HCT116 (cell line): ENCODE measurements around the gene RUVBL1. TPM values are rescaled to one million over a fixed set of nuclear protein-coding genes. Genes with fewer than 3 reads are reported as not detected.

ENCODE experiments used
- ATAC-seq: fragments of 200-7000 bp; cut with Tn5 transposase; 2 replicates; pipeline ENCODE4 v1.9.1; 2020; ENCODE audit warnings: mild to moderate bottlenecking, moderate library complexity
- BruUV-seq: library from RNA; stranded (reverse); fragments of 400-500 nt; replicated peaks from 2 replicates; lab custom pipeline; 2021; lab: Mats Ljungman, UMichigan
- CTCF ChIA-PET: fragments of 300-600 bp; sonication (Branson Sonifier 250); formaldehyde crosslinking; loops from one replicate; lab custom pipeline; 2021; ENCODE audit warnings: antibody characterized with exemption; lab: Charles Lee
- POLR2A ChIA-PET: fragments of 300-600, 350-600 bp; sonication (Branson Sonifier 250); formaldehyde crosslinking; loops from one replicate; lab custom pipeline; 2021; ENCODE audit warnings: antibody characterized with exemption; lab: Charles Lee
- RAD21 ChIA-PET, 2 experiments: fragments of 300-600 bp; sonication (Branson Sonifier 250); formaldehyde crosslinking; loops; one replicate each; lab custom pipeline; 2023; ENCODE audit warnings: low total read pairs in 2 of 2; ENCODE audit not compliant: uncharacterized antibody in 2 of 2, unreplicated experiment in 2 of 2, low non-redundant PET in 1 of 2; lab: Charles Lee
- DNase-seq: peaks from one replicate; pipeline ENCODE4 v3.0.0-alpha.2; 2010; ENCODE audit warnings: low read depth, low spot score
- H2AFZ ChIP-seq: fragments of 200-600 bp; shearing (Covaris generic), sonication (generic); 2 replicates; pipeline ENCODE4 v1.6.1; 2017; ENCODE audit warnings: low read depth, mixed run types, mixed read lengths, antibody characterized with exemption, low read length; ENCODE audit not compliant: poor library complexity, severe bottlenecking
- H3K27ac ChIP-seq: 2 replicates; pipeline ENCODE4 v1.5.1; 2012; ENCODE audit warnings: low read depth, low read length
- H3K27me3 ChIP-seq: fragments of 200-600 bp; sonication (generic); 2 replicates; pipeline ENCODE4 v1.6.1; 2016; ENCODE audit warnings: mixed run types, low read length, mixed read lengths; ENCODE audit not compliant: insufficient read depth
- H3K36me3 ChIP-seq, 2 experiments: fragments of 200-500 bp in 1 of 2; fragments of 200-600 bp in 1 of 2; sonication (Bioruptor generic) in 1 of 2; sonication (generic) in 1 of 2; 2 replicates each; pipeline versions ENCODE4 v1.5.1 to v1.6.1; 2014 to 2016; ENCODE audit warnings: low read length in 2 of 2, inconsistent platforms in 1 of 2, mixed read lengths in 1 of 2, mixed run types in 1 of 2; ENCODE audit not compliant: insufficient read depth in 2 of 2, control insufficient read depth in 1 of 2
- H3K4me1 ChIP-seq, 2 experiments: fragments of 200-600 bp in 1 of 2; sonication (generic) in 1 of 2; 2 replicates each; pipeline versions ENCODE4 v1.5.1 to v1.6.1; 2012 to 2017; ENCODE audit warnings: low read length in 2 of 2, inconsistent platforms in 1 of 2, mild to moderate bottlenecking in 1 of 2, mixed read lengths in 1 of 2, mixed run types in 1 of 2, moderate library complexity in 1 of 2; ENCODE audit not compliant: insufficient read depth in 2 of 2, control insufficient read depth in 1 of 2
- H3K4me2 ChIP-seq: fragments of 200-600 bp; sonication (generic); 2 replicates; pipeline ENCODE4 v1.6.1; 2017; ENCODE audit warnings: mixed run types, low read length, mixed read lengths
- H3K4me3 ChIP-seq, 2 experiments: fragments of 200-600 bp in 1 of 2; sonication (generic) in 1 of 2; replicated peaks in 1 of 2; 2 replicates each; pipeline ENCODE4 v1.5.1; 2011 to 2016; ENCODE audit warnings: low read length in 2 of 2, control low read depth in 1 of 2, low read depth in 1 of 2, mild to moderate bottlenecking in 1 of 2, mixed read lengths in 1 of 2, mixed run types in 1 of 2
- H3K79me2 ChIP-seq: fragments of 200-600 bp; sonication (generic); 2 replicates; pipeline ENCODE4 v1.6.1; 2017; ENCODE audit warnings: mild to moderate bottlenecking, mixed run types, low read length, moderate library complexity, mixed read lengths; ENCODE audit not compliant: insufficient read depth
- H3K9ac ChIP-seq: fragments of 200-600 bp; sonication (generic); 2 replicates; pipeline ENCODE4 v1.6.1; 2016; ENCODE audit warnings: low read length, mixed read lengths
- H3K9me2 ChIP-seq: fragments of 200-600 bp; sonication (generic), shearing (Covaris generic); 2 replicates; pipeline ENCODE4 v1.6.1; 2017; ENCODE audit warnings: mixed run types, mild to moderate bottlenecking, moderate library complexity; ENCODE audit not compliant: insufficient read depth
- H3K9me3 ChIP-seq, 2 experiments: fragments of 200-500 bp in 1 of 2; fragments of 200-600 bp in 1 of 2; sonication (Bioruptor generic) in 1 of 2; sonication (generic) in 1 of 2; 2 replicates each; pipeline ENCODE4 v1.6.1; 2014 to 2017; ENCODE audit warnings: low read length in 2 of 2, mixed read lengths in 2 of 2, inconsistent platforms in 1 of 2, low read depth in 1 of 2, mild to moderate bottlenecking in 1 of 2, mixed run types in 1 of 2, moderate library complexity in 1 of 2; ENCODE audit not compliant: control insufficient read depth in 1 of 2, insufficient read depth in 1 of 2
- H4K20me1 ChIP-seq: fragments of 200-600 bp; sonication (generic), shearing (Covaris generic); 2 replicates; pipeline ENCODE4 v1.6.1; 2017; ENCODE audit warnings: mixed run types, mild to moderate bottlenecking, moderate library complexity; ENCODE audit not compliant: insufficient read depth
- ATF3 ChIP-seq: IDR thresholded peaks from 2 replicates; pipeline ENCODE4 v1.6.1; 2012
- CBX3 ChIP-seq: IDR thresholded peaks from 2 replicates; pipeline ENCODE4 v1.6.1; 2012; ENCODE audit warnings: low read depth
- CEBPB ChIP-seq: IDR thresholded peaks from 2 replicates; pipeline ENCODE4 v1.6.1; 2012; ENCODE audit warnings: low read depth
- EGR1 ChIP-seq: IDR thresholded peaks from 2 replicates; pipeline ENCODE4 v1.6.1; 2012; ENCODE audit warnings: low read depth
- ELF1 ChIP-seq: IDR thresholded peaks from 2 replicates; pipeline ENCODE4 v1.6.1; 2012; ENCODE audit warnings: low read depth, borderline replicate concordance
- FOSL1 ChIP-seq: IDR thresholded peaks from 2 replicates; pipeline ENCODE4 v1.6.1; 2012; ENCODE audit warnings: low read depth
- JUND ChIP-seq: IDR thresholded peaks from 2 replicates; pipeline ENCODE4 v1.6.1; 2012
- POLR2A ChIP-seq: IDR thresholded peaks from 2 replicates; pipeline ENCODE4 v1.7.0; 2011; ENCODE audit warnings: borderline replicate concordance; ENCODE audit not compliant: insufficient read depth, insufficient read length; ENCODE audit errors: extremely low read depth
- POLR2AphosphoS5 ChIP-seq: IDR thresholded peaks from 2 replicates; pipeline ENCODE4 v1.6.1; 2011; ENCODE audit warnings: mild to moderate bottlenecking, low read depth, low read length, moderate library complexity
- REST ChIP-seq: IDR thresholded peaks from 2 replicates; pipeline ENCODE4 v1.6.1; 2012; ENCODE audit warnings: low read depth
- SIN3A ChIP-seq: IDR thresholded peaks from 2 replicates; pipeline ENCODE4 v1.6.1; 2012; ENCODE audit warnings: low read depth
- SP1 ChIP-seq: IDR thresholded peaks from 2 replicates; pipeline ENCODE4 v1.6.1; 2012; ENCODE audit warnings: low read depth
- SRF ChIP-seq: IDR thresholded peaks from 2 replicates; pipeline ENCODE4 v1.6.1; 2012; ENCODE audit warnings: low read depth
- TCF7L2 ChIP-seq: IDR thresholded peaks from 2 replicates; pipeline ENCODE4 v1.7.0; 2011; ENCODE audit warnings: borderline replicate concordance, inconsistent platforms; ENCODE audit not compliant: insufficient read depth, insufficient read length; ENCODE audit errors: extremely low read depth
- YY1 ChIP-seq: IDR thresholded peaks from 2 replicates; pipeline ENCODE4 v1.6.1; 2011; ENCODE audit warnings: low read length, low read depth, moderate library complexity, mild to moderate bottlenecking; ENCODE audit not compliant: insufficient replicate concordance; ENCODE audit errors: extremely low read depth
- ZBTB33 ChIP-seq: IDR thresholded peaks from 2 replicates; pipeline ENCODE4 v1.6.1; 2011; ENCODE audit warnings: mild to moderate bottlenecking, low read length, moderate library complexity; ENCODE audit not compliant: insufficient replicate concordance; ENCODE audit errors: extremely low read depth
- ZFX ChIP-seq: fragments of 450-650 bp; IDR thresholded peaks from 2 replicates; pipeline ENCODE4 v1.6.1; 2017
- ZNF274 ChIP-seq: fragments of 200-500 bp; sonication (Bioruptor generic); IDR thresholded peaks from 2 replicates; pipeline ENCODE4 v1.6.1; 2014; ENCODE audit warnings: mild to moderate bottlenecking, low read depth, low read length, inconsistent platforms
- intact Hi-C: fragments of 100-400 bp; cut with micrococcal nuclease; formaldehyde crosslinking; loops from 2 replicates; pipeline ENCODE4 v1.10.0; 2022
- total RNA-seq: library from RNA; stranded (reverse); gene quantifications from one replicate; pipeline ENCODE4 v1.2.1, GENCODE V29; 2021; ENCODE audit not compliant: unreplicated experiment
- TF ChIP-seq, protein P1 (sequence below), 3 experiments: fragments of 200-600 bp in 1 of 3; sonication (generic) in 1 of 3; IDR thresholded peaks in 2 of 3; conservative IDR thresholded peaks in 1 of 3; 2 replicates each; pipeline ENCODE4 v1.5.1; 2012 to 2017; ENCODE audit warnings: low read depth in 2 of 3, low read length in 2 of 3, antibody characterized with exemption in 1 of 3, borderline replicate concordance in 1 of 3, control low read depth in 1 of 3, mild to moderate bottlenecking in 1 of 3, mixed read lengths in 1 of 3, mixed run types in 1 of 3, moderate library complexity in 1 of 3; ENCODE audit not compliant: insufficient read depth in 1 of 3

The RUVBL1 gene
- total RNA-seq, 1 experiment from 2014 or later = 129 TPM

GRCh38 chr3:128107834-128108233 is 15.8 kb downstream of the RUVBL1 start:
- no peaks in the 10 kb centered on the region for H3K9me2 ChIP-seq
- H3K9me3 ChIP-seq = no peaks in the 10 kb centered on the region
- no peak overlapping the region for H3K4me3 ChIP-seq
- ChIA-PET CTCF (no interaction called here), RAD21 (no interaction called here), POLR2A (no interaction called here)
- no peak overlapping the region for H2AFZ ChIP-seq
- no peak overlapping the region for H3K9ac ChIP-seq
- no peak overlapping the region for H3K27ac ChIP-seq
- BruUV-seq = no TSS peak
- TF ChIP-seq ZNF274 (no peak), ATF3 (no peak), EGR1 (no peak), POLR2A (no peak), FOSL1 (no peak), CEBPB (no peak), POLR2AphosphoS5 (no peak), YY1 (no peak), REST (no peak), JUND (no peak), ELF1 (no peak), SP1 (no peak), ZFX (no peak), CBX3 (no peak), SRF (no peak), SIN3A (no peak), TCF7L2 (no peak), ZBTB33 (no peak)
- TF ChIP-seq, protein P1, sequence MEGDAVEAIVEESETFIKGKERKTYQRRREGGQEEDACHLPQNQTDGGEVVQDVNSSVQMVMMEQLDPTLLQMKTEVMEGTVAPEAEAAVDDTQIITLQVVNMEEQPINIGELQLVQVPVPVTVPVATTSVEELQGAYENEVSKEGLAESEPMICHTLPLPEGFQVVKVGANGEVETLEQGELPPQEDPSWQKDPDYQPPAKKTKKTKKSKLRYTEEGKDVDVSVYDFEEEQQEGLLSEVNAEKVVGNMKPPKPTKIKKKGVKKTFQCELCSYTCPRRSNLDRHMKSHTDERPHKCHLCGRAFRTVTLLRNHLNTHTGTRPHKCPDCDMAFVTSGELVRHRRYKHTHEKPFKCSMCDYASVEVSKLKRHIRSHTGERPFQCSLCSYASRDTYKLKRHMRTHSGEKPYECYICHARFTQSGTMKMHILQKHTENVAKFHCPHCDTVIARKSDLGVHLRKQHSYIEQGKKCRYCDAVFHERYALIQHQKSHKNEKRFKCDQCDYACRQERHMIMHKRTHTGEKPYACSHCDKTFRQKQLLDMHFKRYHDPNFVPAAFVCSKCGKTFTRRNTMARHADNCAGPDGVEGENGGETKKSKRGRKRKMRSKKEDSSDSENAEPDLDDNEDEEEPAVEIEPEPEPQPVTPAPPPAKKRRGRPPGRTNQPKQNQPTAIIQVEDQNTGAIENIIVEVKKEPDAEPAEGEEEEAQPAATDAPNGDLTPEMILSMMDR (IDR thresholded peaks at IDR 0.05 in 2 of 3, conservative IDR thresholded peaks at IDR 0.05 in 1 of 3; ENCODE audit: borderline replicate concordance in 1 of 3, insufficient read depth in 1 of 3, low read depth in 2 of 3, low read length in 2 of 3) = no peak
- no peaks in the 10 kb centered on the region for H3K27me3 ChIP-seq
- intact Hi-C loops = no loop called here
- H3K36me3 ChIP-seq = peaks cover 32 to 54% of the 10 kb centered on the region in 2 experiments
- no peak overlapping the region for H3K4me2 ChIP-seq
- H4K20me1 ChIP-seq = no peaks in the 10 kb centered on the region
- peaks cover 8 to 12% of the 10 kb centered on the region in 2 experiments for H3K4me1 ChIP-seq
- ATAC-seq (no peak), DNase-seq (no peak)
- H3K79me2 ChIP-seq = peaks cover 94% of the 10 kb centered on the region
